HepG2 (cell line): ENCODE results near the gene DESI2. TPM values are rescaled to one million over a fixed set of nuclear protein-coding genes. Genes with fewer than 3 reads are reported as not detected.

Experiments used
- CBX5 ChIP-seq: sonication (generic); formaldehyde crosslinking; IDR thresholded peaks from 2 replicates; pipeline ENCODE4 v1.4.0; 2020; ENCODE audit warnings: missing genetic modification reagents, borderline replicate concordance
- FOXK2 ChIP-seq: fragments of 450-650 bp; IDR thresholded peaks from 2 replicates; pipeline ENCODE4 v1.6.1; 2016
- GZF1 ChIP-seq: sonication (generic); formaldehyde crosslinking; IDR thresholded peaks from 2 replicates; pipeline ENCODE4 v1.5.1; 2020; ENCODE audit warnings: mild to moderate bottlenecking, missing genetic modification reagents
- MED8 ChIP-seq: sonication (generic); formaldehyde crosslinking; IDR thresholded peaks from 2 replicates; pipeline ENCODE4 v1.8.1; 2023; ENCODE audit warnings: mild to moderate bottlenecking, missing genetic modification reagents; ENCODE audit not compliant: insufficient replicate concordance
- MTERF4 ChIP-seq: sonication (generic); formaldehyde crosslinking; IDR thresholded peaks from 2 replicates; pipeline ENCODE4 v1.8.0; 2023; ENCODE audit warnings: mild to moderate bottlenecking, missing genetic modification reagents
- SRSF1 ChIP-seq: fragments of 200-400 bp; formaldehyde crosslinking; optimal IDR thresholded peaks from 2 replicates; pipeline ENCODE3; 2017; ENCODE audit warnings: mild to moderate bottlenecking, low read depth, low read length, moderate library complexity
- SSRP1 ChIP-seq: IDR thresholded peaks from 2 replicates; pipeline ENCODE4 v1.6.1; 2016; ENCODE audit warnings: control low read depth
- TCF12 ChIP-seq, 2 experiments: fragments of 450-650 bp in 1 of 2; sonication (generic) in 1 of 2; formaldehyde crosslinking in 1 of 2; IDR thresholded peaks; 2 replicates each; pipeline versions ENCODE4 v1.6.1 to v1.8.0; 2017 to 2022; ENCODE audit warnings: antibody characterized with exemption in 1 of 2, mild to moderate bottlenecking in 1 of 2, missing genetic modification reagents in 1 of 2, moderate library complexity in 1 of 2
- THAP9 ChIP-seq: sonication (generic); formaldehyde crosslinking; IDR thresholded peaks from 2 replicates; pipeline ENCODE4; 2020; ENCODE audit warnings: missing genetic modification reagents, mild to moderate bottlenecking, borderline replicate concordance
- ZBTB4 ChIP-seq: sonication (generic); formaldehyde crosslinking; IDR thresholded peaks from 2 replicates; pipeline ENCODE4 v1.4.0; 2020; ENCODE audit warnings: missing genetic modification reagents, mild to moderate bottlenecking, borderline replicate concordance
- ZFP82 ChIP-seq: sonication (generic); formaldehyde crosslinking; IDR thresholded peaks from 2 replicates; pipeline ENCODE4 v1.5.1; 2020; ENCODE audit warnings: mild to moderate bottlenecking, missing genetic modification reagents, borderline replicate concordance
- ZNF280D ChIP-seq: sonication (generic); formaldehyde crosslinking; IDR thresholded peaks from 2 replicates; pipeline ENCODE4 v1.5.1; 2020; ENCODE audit warnings: mild to moderate bottlenecking, missing genetic modification reagents
- ZNF770 ChIP-seq: sonication (generic); formaldehyde crosslinking; IDR thresholded peaks from 2 replicates; pipeline ENCODE4 v1.5.0; 2020; ENCODE audit warnings: mild to moderate bottlenecking, missing genetic modification reagents
- polyA plus RNA-seq, 8 experiments: library from polyadenylated mRNA; depleted of rRNA in 3 of 8; stranded (reverse) in 7 of 8; unstranded in 1 of 8; fragments of >200 nt; fragmentation: Illumina TruSeq in 4 of 8; extraction: Trizol in 4 of 8; gene quantifications; 2 replicates each; pipeline versions ENCODE4 v1.2.1 to v1.2.3, GENCODE V29; 2011 to 2016; ENCODE audit warnings: low read depth in 4 of 8, missing spikeins in 1 of 8, mixed read lengths in 1 of 8; ENCODE audit not compliant: insufficient read depth in 1 of 8
- total RNA-seq, 5 experiments: library from RNA; depleted of rRNA; stranded (reverse); fragments of >200 nt; fragmentation: Illumina TruSeq; extraction: Trizol; gene quantifications; 2 replicates each; pipeline ENCODE4 v1.2.3, GENCODE V29; 2016; ENCODE audit warnings: low read depth in 1 of 5

Gene DESI2
- total and polyA plus RNA-seq, 2 of the 13 experiments (the other 11 are each of a cell fraction or from before 2014, with no cell fraction given), result 23.1 to 42.2 TPM

GRCh38 chr1:244652623-244653438 lies at the start of gene DESI2 (continued):
- TF ChIP-seq CBX5 (CRISPR knock-in tag) (peak; percentile 69; the same call in 1 of the 2 replicates), FOXK2 (no peak), MED8 (CRISPR knock-in tag) (peak; percentile 25), ZNF280D (0 out of 2 replicates have a peak, but pooled peaks have one; percentile 5), MTERF4 (no peak), THAP9 (peak; percentile 100), GZF1 (CRISPR knock-in tag) (no peak), SRSF1 (peak; percentile 7), ZFP82 (CRISPR knock-in tag) (peak; percentile 92; the same call in 1 of the 2 replicates), SSRP1 (no peak), ZNF770 (no peak), TCF12 (IDR thresholded peaks at IDR 0.05) (no peak), TCF12 (CRISPR knock-in tag; IDR thresholded peaks at IDR 0.05) (peak; percentile 81; the same call in 1 of the 2 replicates), ZBTB4 (CRISPR knock-in tag) (no peak)
